Medulla oblongata (tissue), 1 donor: Measurements from ENCODE around the gene SCGN.
A peak's percentile ranks its signal among the peaks of the same experiment; 100 is the strongest.

Experiments used
- DNase-seq: peaks from one replicate; pipeline ENCODE4 v3.0.0-alpha.2; 2015; ENCODE audit errors: extremely low spot score

SCGN gene

GRCh38 chr6:25686856-25687255 is 34.8 kb downstream of the SCGN start:
- DNase-seq, result no peak

DNA sequence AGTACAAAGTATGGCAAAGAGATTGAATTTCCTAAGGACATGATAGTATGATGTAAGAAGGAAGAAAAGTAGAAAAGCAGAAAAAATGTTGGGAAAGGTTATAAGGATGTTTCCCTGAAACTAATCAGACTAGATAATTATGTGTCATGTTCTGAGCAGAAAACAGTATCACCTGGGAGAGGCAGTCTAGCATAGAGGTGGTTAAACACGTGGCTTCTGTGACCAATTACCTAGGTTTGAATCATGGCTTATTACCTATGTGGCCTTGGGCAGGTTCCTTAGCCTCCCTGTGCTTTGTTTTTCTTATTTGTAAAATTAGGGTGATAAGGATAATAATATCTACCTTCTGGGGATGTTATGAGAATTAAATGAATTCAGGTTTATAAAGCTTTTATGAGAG is 38.0 kb downstream of the SCGN start:
- no peak for DNase-seq

DNA sequence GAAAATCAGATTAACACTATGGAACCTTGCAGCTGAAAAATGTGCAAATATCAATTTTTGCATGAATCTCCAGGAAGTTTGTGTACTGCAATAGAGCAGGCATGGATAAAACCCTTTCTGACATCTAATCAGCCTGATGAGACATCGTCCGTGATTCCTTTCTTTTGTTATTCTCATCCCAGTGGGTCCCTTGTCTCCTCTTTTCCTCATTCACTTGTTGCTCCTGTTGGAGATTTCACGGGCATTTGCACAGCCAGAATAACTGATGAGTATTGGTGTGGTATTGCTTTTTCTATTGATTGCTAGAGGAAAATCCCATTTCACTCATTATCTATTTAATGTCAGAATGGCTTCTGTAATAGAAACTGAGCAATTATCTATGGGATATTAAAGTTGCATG is 39.9 kb downstream of the SCGN start:
- no peak for DNase-seq

DNA sequence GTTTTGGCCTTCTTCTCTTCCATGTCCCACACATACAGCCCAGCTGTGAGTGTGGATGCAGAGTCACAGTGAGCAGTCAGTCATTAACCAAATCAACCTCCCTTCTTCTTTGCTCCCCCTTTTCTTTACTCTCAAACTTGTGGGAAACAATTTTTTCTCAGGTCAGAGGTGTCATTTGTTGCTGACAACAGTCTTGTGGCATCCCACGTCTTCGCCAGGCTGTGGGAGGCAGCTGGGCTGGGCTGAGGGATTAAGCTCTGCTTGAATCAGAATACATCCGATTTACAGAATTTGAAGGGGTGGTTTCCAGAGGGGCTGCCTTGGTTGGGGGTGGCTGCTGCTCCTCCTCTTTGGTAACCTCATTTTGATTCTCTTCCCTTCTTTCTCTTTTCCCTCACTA is 40.5 kb downstream of the SCGN start:
- no peak for DNase-seq

GRCh38 chr6:25694366-25694765 is 42.4 kb downstream of the SCGN start:
- no peak for DNase-seq

- DNase-seq, result no peak
Measured at GRCh38 chr6:25695671-25696070, 43.7 kb downstream of the SCGN start.

- no peak for DNase-seq
Measured at GRCh38 chr6:25697537-25698340, 45.7 kb downstream of the SCGN start.

GRCh38 chr6:25698631-25699030 is 46.6 kb downstream of the SCGN start:
- DNase-seq, result no peak

DNA sequence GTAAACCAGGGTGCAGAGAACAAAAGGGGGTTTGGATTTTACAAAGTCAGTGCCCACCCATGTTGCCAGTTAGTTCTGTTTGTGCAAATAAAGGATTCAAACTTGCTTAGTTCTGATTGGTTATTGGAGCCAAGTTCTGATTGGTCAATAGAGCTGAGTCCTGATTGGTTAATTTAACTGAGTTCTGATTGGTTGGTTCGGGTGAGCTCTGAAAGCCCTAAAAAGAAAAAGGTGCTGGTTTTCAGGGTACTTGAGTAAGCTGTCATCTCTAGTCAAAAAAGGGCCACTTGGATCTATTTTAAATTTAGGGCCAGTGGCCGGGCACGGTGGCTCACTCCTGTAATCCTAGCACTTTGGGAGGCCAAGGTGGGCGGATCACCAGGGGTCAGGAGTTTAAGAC is 47.6 kb downstream of the SCGN start:
- no peak for DNase-seq

DNA sequence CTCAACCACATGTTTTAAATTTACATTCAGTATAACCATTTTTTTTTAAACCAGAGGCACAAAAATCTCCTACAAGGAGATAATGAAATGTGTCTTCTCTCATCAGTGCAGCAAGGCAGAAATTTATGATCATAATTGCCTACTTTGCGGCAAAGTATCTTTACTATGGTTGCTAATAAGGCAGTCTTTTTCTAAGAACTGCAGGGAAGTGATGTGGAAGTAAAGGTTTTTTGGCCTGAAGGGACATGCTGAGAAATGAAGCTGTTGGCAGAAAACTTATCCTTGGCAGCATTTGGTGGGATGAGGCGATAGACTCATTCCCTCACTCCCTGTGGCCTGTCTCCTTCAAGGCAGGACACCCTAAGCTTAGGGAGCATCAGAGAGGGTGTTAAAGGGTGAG is 48.7 kb downstream of the SCGN start:
- peak; percentile 54 for DNase-seq

- no peak for DNase-seq
Measured at GRCh38 chr6:25701807-25702206, 49.8 kb downstream of the SCGN start.

DNA sequence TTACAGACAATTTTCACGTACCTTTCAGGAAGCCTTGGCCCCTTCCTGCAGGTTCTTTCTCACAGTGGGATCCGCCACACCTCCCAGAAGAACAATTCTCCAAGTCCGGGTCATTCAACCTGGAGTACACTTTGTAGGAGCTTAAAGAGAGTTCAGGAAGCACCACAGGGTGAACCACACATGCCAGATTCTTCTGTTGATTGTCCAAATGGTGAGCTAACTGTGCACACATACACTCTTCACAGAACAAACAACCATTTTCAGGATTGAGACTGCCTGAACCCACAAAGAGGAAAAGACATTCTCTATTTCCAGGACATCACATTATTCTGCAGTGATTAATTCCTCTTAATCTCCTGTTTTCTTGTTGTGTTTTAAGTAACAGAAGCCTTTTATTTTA is 51.0 kb downstream of the SCGN start:
- no peak for DNase-seq

DNA sequence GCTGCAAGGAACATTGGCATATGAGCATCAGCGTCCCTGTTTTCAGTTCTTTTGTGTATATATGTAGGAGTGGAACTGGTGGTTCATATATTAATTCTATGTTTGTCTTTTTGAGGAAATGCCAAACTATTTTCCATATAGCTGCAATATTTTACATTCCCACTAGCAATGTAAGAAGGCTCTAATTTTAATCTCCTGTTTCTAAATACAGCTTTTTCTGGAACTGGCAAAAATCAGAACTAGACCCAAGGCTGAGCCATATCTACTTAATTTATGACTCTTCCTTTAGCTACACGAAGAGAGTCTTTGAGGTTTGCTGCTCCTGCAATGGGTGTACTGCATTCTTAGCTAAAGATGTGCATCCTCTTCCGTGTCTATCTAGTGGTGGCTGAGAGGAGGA is 52.0 kb downstream of the SCGN start:
- DNase-seq, result no peak

- DNase-seq, result peak; percentile 33
Measured at GRCh38 chr6:25706314-25707014, 54.4 kb downstream of the SCGN start.

DNA sequence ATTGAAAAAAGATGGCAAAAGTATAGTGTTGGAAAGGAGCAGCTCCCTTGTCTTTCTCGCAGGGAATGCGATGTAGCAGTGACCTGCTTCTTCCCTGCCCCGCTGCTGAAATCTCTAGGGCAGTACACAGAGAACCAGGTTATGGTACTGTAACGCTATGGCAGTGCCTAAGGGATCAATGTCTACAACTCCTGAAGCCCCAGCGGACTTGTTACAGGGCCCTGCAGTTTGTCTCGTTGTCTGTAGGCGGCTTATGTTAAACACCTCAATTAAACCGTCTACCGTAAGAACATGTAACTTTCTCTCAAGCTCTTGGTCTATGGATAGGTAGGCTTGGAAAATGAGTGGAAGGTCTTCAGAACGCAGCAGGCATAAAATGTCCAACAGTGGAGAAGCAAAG is 57.7 kb downstream of the SCGN start:
- DNase-seq, result no peak

DNA sequence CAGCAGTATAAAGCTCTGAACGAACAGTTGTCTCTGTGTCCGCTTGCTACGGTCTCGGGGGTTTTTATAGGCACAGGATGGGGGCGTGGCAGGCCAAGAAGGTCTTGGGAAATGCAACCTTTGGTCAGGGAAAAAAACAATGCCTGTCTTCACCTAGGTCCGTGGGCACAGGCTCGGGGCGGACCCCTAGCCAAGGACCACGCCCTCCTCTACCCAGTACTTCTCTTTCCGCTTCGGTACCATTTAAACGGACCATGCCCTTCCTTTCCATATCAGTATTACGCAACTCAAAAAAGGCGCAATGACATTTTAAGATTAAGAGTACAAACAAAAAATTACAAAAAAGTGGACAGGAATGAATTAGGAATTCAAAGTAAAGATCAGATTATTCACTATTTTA is 58.3 kb downstream of the SCGN start:
- DNase-seq, result no peak

- DNase-seq, result no peak
Measured at GRCh38 chr6:25713824-25714223, 61.8 kb downstream of the SCGN start.

GRCh38 chr6:25714765-25715164 is 62.8 kb downstream of the SCGN start:
- no peak for DNase-seq

- no peak for DNase-seq
Measured at GRCh38 chr6:25715794-25716193, 63.8 kb downstream of the SCGN start.

DNA sequence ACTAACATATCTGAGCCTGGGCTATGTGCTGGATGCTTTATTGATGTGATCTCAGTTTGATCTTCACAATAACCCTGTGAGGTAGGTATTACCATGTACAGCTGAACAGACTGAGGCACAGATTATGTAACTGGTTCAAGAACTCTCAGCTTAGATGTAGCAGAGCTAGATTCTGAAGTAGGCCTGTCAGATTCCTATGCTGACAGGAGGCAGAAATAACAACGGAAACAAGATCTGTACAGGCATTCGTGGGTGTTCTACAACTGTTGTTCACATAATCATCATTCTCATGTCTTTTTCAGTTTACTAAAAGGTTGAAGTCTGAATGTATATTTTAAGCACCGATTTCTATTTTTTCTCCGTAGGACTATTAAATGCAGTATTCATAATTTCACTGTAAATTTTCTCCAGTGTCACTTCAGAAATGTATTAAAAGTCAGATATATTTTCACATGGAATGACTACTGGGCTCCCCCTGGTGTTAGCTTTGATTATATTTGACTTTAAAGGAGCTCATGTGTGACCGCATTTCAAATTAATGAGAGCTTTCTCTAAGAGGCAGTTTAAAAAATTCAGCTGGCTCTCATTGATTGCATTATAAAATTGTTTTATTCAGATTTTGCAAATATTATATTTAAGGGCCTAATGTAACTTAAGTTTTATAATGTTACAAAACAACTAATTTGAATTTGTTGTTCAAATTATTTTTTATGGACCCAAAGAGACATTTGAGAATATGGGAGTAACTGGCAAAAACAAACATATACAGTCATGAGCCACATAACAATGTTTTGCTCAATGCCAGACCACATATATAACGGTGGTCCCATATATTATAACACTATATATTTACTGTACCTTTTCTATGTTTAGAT is 66.1 kb downstream of the SCGN start:
- peak; percentile 50 for DNase-seq

DNA sequence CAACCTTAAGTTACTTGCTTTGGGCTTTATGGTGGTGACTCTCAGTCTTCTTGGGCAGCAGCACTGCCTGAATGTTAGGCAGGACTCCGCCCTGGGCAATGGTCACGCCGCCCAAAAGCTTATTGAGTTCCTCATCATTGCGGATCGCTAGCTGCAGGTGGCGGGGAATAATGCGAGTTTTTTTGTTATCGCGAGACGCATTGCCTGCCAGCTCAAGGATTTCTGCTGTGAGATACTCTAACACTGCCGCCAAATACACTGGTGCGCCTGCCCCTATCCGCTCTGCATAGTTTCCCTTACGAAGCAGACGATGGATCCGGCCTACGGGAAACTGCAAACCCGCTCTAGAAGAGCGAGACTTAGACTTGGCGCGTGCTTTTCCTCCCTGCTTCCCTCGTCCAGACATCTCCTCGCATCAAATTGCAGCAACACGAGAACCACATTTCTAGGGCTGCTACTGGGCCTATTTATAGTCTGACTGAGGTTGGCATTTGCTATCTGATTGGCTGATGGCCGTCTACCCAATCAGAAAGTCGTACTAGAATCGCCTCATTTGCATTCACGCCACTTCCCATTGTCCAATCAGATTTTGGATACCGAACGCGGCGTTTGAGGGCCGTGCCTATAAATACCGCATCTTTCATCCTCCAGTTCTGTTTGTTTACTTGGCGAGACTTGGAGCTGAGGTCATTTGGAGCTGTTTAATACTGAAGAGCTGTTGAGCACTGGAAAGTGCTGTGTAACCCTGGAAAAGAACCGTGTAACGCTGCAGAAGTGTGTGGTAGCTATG is 74.3 kb downstream of the SCGN start:
- no peak for DNase-seq

- DNase-seq, result no peak
Measured at GRCh38 chr6:25727028-25727427, 75.0 kb downstream of the SCGN start.
